ENCODE results near the gene SPHK2.
A peak's percentile ranks its signal among the peaks of the same experiment; 100 is the strongest.
"Not testable (repeated sequence)": the region's sequence is repeated elsewhere in the genome, so short reads cannot be mapped to it uniquely, and the experiment has no call there.

SPHK2 gene, protein sequence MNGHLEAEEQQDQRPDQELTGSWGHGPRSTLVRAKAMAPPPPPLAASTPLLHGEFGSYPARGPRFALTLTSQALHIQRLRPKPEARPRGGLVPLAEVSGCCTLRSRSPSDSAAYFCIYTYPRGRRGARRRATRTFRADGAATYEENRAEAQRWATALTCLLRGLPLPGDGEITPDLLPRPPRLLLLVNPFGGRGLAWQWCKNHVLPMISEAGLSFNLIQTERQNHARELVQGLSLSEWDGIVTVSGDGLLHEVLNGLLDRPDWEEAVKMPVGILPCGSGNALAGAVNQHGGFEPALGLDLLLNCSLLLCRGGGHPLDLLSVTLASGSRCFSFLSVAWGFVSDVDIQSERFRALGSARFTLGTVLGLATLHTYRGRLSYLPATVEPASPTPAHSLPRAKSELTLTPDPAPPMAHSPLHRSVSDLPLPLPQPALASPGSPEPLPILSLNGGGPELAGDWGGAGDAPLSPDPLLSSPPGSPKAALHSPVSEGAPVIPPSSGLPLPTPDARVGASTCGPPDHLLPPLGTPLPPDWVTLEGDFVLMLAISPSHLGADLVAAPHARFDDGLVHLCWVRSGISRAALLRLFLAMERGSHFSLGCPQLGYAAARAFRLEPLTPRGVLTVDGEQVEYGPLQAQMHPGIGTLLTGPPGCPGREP

GRCh38 chr19:48618916-48619691, at the start of gene SPHK2, which contains the start of gene RPL18:
Gene SPHK2 (plus strand): TSS chr19:48619506. CDS start chr19:48620515, 1,009 bp downstream.
Gene RPL18 (minus strand): TSS chr19:48619178. CDS start chr19:48619143, 35 bp downstream.
- peak; percentile 96 for FAIRE-seq

- FAIRE-seq, result no peak
These were observed 49.5 kb upstream of the SPHK2 start for GRCh38 chr19:48569814-48570213.

- FAIRE-seq, result no peak
These were observed 47.7 kb upstream of the SPHK2 start for GRCh38 chr19:48571378-48572162.

- FAIRE-seq, result no peak
These were observed 46.2 kb upstream of the SPHK2 start for GRCh38 chr19:48573163-48573505.

GRCh38 chr19:48575931-48576622, 43.2 kb upstream of the SPHK2 start:
- no peak for FAIRE-seq

GRCh38 chr19:48577908-48578307, 41.4 kb upstream of the SPHK2 start:
- FAIRE-seq, result not testable (repeated sequence)

- FAIRE-seq, result no peak
These were observed 40.4 kb upstream of the SPHK2 start for GRCh38 chr19:48578891-48579290.

DNA sequence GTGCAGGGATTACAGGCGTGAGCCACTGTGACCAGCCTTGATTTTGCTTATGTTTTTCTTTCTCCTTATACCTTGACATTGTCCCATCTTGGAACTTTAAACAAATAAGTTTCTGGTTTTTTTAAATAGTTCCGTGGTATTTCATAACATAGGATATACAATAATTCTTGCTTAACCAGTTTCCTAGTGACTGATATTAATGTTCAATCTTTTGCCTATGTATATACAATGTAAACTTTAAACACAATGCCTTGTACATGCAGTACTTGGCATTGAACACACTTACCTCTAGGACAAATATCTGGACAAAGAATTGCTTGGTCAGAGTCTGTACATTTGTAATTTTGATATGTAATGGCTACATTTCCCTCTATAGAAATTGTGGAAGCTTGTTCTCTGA, 37.1 kb upstream of the SPHK2 start:
- no peak for FAIRE-seq

DNA sequence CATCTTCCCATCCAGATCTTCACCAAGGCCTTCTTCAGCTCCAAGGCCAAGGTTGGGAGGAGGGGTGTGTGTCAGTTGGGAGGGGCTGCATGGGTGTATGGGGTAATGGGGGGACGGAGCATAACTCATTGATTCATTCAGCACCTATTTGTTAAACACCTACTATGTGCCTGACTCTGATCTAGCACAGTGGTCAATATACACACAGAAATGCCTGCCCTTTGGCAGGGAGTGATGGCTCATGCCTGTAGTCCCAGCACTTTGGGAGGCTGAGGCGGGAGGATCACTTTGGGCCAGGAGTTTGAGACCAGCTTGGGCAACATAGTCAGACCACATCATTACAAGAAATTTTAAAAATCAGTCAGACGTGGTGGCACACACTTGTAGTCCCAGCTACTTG, 31.9 kb upstream of the SPHK2 start:
- FAIRE-seq, result no peak

DNA sequence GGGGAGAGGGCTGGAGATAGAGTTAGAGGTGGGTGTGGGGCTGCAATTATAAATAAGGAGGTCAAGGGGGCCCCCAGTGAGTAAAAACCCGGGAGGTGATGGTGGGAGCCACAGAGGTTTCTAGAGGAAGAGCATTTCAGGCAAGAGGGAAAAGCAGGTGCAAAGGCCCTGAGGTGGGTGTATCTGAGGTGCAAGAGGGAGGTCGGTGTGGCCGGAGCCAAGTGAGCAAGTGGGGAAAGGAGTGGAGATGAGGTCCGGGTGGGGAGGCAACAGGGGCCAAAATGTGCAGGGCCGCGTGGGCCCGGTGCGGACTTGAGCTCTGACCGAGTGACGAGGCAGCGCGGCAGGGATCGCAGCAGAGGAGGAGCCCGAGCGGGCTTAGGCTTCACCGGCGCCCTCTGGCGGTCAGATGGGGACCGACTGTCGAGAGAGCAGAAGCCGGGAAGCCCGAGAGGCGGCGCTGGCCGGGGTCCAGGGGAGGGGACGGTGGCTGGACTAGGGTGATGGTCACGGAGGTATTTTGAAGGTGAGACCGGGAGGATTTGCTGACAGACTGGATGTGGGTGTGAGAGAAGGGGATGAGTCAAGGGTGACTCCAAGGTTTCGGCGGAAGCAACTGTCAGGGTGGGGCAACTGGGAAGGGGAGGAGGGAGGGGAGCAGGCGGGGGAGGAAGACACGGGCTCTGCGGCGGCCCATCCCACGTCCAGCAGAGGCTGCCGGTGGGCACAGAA, 30.5 kb upstream of the SPHK2 start:
- FAIRE-seq, result no peak

GRCh38 chr19:48591021-48591420, 28.3 kb upstream of the SPHK2 start:
- no peak for FAIRE-seq

DNA sequence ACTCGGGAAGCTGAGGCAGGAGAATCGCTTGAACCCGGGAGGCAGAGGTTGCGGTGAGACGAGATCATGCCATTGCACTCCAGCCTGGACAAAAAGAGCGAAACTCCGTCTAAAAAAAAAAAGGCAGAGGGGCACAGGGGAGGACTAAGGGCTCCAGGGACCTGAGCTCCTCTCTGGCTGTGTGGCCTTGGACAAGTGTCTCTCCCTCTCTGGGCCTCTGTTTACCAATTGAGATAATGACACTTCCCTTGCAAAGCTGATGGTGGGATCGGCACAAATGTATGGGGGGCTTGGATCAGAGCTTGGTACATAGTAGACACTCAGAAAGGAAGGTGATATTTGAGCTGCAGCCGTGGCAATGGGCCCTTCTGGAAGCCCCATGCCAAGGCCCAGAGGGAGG, 24.1 kb upstream of the SPHK2 start:
- no peak for FAIRE-seq

GRCh38 chr19:48595833-48596232, 23.5 kb upstream of the SPHK2 start:
- FAIRE-seq, result no peak

- FAIRE-seq, result no peak
These were observed 23.1 kb upstream of the SPHK2 start for GRCh38 chr19:48596237-48596636.

DNA sequence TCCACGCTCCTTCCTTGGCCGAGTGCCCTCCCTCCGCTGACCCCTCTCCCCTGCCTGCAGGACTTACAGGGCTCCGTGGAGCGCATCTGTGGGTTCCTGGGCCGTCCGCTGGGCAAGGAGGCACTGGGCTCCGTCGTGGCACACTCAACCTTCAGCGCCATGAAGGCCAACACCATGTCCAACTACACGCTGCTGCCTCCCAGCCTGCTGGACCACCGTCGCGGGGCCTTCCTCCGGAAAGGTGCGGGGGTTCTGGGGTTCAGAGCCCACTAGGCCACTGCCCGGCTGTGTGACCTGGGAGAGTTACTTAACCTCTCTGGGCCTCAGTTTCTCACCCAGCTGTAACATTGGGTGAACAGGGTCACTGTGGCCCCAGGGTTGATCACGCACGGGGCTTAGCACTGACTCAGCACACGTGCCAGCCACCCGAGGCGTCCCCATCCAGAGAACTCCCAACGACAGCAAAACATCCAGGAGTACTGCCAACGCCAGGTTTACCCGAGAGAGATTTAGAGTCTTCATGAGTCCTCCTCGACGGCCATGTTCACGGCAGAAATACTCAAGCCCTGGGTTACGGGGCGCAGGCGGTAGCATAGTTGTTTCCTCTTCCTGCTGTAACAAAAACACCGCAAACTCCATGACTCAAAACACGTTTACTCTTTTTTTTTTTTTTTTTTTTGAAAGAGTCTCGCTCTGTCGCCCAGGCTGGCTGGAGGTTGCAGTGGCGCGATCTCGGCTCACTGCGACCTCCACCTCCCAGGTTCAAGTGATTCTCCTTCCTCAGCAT, 22.4 kb upstream of the SPHK2 start:
- FAIRE-seq, result no peak

DNA sequence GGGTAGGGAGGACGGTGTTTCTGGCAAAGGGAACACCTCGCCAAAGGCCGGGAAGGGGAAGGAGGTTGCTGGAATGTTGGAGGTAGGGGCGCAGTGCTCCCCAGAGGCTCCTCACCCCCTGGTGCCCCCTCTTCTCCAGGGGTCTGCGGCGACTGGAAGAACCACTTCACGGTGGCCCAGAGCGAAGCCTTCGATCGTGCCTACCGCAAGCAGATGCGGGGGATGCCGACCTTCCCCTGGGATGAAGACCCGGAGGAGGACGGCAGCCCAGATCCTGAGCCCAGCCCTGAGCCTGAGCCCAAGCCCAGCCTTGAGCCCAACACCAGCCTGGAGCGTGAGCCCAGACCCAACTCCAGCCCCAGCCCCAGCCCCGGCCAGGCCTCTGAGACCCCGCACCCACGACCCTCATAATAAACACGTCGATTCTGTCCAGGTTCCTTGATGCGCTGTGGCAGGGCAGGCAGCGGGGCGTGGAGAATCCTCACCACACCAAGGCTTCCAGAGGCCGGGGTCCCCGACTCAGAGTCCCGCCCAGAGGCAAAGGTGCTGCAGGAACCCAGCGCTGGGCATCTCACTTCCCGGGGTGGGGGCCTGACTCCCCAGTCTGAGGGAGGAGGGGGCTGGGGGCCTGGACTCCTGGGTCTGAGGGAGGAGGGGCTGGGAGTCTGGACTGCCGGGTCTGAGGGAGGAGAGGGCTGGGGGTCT, 20.2 kb upstream of the SPHK2 start:
- FAIRE-seq, result no peak

DNA sequence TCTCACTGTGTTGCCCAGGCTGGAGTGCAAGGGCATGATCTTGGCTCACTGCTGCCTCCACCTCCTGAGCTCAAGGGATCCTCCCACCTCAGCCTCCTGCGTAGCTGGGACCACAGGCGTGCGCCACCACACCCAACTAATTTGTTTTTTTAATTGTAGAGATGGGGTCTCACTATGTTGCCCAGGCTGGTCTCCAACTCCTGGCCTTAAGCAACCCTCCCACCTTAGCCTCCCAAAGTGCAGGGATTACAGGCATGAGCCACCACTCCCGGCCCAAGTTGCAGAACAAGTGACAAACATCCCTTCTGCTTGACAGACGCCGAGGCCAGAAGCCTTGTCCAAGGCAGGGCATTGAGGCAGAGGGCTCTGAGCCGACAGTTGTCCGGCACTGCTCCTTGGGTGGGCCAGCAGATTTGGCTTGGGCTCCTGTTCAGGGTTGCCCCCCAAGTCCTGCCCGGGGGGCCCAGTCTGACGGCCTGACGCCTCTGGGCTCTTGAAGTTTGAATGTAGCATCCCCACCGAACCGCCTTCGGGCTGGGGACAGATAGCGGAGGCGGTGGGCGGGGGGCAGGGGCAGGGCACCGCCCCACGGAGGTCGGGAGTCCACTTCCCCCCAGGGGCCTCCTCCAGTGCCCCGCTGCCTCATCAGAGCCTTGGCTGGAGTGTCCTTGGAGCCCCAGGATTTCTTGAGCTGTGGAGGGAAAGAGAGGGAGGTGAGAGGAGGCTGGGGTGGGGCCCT, 18.5 kb upstream of the SPHK2 start:
- no peak for FAIRE-seq

DNA sequence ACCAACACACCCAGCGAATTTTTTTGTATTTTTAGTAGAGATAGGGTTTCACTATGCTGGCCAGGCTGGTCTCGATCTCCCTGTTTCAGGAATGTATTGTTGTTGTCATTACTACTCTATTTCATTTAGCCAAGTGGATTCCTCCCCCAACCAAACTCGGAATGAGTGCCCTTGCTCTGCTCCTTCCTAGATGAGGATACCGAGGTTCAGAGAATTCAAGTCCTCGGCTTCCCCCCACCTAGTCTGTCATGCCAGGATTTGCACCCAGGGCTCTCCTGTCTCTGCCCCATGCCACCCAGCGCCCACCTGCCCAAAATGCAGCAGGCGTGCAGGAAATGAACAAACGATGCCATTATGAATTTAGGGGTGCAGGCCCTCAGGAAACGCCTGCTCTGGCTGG, 16.3 kb upstream of the SPHK2 start:
- no peak for FAIRE-seq

DNA sequence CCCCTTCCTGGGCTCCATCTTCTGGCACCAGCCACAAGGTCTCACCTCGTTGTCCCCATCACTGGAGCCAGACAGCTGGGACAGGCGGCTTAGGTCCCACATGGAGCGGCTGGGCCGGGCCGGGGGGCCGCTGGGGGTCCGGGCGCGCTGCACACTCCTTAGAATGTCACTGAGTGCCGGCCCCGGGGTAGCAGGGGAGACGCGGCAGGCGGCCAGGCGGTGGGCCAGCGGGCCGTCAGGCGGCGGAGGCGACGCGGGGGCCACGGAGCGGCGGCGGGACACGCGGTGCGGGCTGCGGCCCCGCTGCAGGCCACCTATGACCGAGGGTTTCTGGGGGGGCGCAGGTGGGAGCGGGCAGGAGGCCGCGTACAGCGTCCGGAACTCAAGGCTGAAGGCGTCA, 15.9 kb upstream of the SPHK2 start:
- FAIRE-seq, result no peak

Measured in A204.1 (cell line).